SK-N-MC (cell line): Measurements from ENCODE around the gene PACS2.

Source experiments
- DNase-seq: peaks from one replicate; pipeline ENCODE4 v3.0.0-alpha.2; 2011; ENCODE audit warnings: low read depth, low spot score
- H3K27ac ChIP-seq: fragments of 200-600 bp; sonication (generic); 2 replicates; pipeline ENCODE4 v1.5.1; 2016; ENCODE audit warnings: mixed run types
- H3K36me3 ChIP-seq: fragments of 200-600 bp; sonication (generic); 2 replicates; pipeline ENCODE4 v1.6.1; 2017; ENCODE audit warnings: antibody characterized with exemption, low read length, mixed read lengths; ENCODE audit not compliant: insufficient read depth
- H3K4me3 ChIP-seq: fragments of 200-600 bp; sonication (generic); 2 replicates; pipeline ENCODE4 v1.5.1; 2016
- H3K9ac ChIP-seq: fragments of 200-600 bp; sonication (generic); 2 replicates; pipeline ENCODE4 v1.8.0; 2017; ENCODE audit warnings: mixed run types, mixed read lengths; ENCODE audit not compliant: insufficient read length
- H3K9me3 ChIP-seq: fragments of 200-600 bp; sonication (generic); 2 replicates; pipeline ENCODE4 v1.6.1; 2017; ENCODE audit warnings: low read depth, mild to moderate bottlenecking, antibody characterized with exemption, low read length, moderate library complexity, mixed read lengths
- EZH2 ChIP-seq: fragments of 200-600 bp; sonication (generic); IDR thresholded peaks from one replicate; pipeline ENCODE4 v1.6.1; 2017; ENCODE audit warnings: antibody characterized with exemption
- FOXP2 ChIP-seq: optimal IDR thresholded peaks from 2 replicates; pipeline ENCODE3; 2011; ENCODE audit warnings: mild to moderate bottlenecking, moderate library complexity; ENCODE audit not compliant: insufficient read depth; ENCODE audit errors: extremely low read length, control extremely low read depth
- POLR2AphosphoS5 ChIP-seq: IDR thresholded peaks from 2 replicates; pipeline ENCODE4 v1.6.1; 2012; ENCODE audit warnings: mild to moderate bottlenecking, low read depth, low read length, borderline replicate concordance

Gene PACS2

DNA sequence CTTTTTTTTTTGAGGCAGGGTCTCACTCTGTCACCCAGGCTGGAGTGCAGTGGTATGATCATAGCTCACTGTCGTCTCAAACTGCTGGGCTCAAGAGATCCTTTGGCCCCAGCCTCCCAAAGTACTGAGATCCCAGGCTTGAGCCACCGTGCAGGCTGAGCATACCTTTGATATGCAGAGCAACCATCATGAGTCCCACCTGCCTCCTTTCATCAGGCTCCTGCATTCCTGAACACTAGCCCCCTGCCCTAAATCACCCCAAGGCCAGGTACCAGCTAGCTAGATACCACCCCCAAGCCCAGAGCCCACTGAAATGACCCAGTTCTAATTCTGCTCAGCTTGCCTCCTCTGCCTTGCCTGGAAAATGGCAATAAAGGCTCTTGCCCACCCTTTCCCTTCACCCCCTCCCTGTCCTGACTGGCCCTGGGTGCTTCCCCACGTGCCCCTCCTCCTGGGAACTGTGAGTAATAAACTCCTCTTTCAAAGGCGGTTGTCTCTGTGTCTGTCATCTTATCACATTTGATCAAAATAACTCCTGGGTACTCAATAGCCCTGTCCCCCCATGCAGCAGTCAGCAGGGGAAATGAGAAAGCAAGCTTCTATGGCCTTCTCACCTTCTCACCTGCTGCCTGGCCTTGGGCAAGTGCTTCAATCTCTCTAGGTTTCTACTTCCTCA is 7.4 kb upstream of the PACS2 start:
- H3K9ac ChIP-seq, result no peak overlapping the region
- H3K9me3 ChIP-seq, result no peaks in the 10 kb centered on the region
- TF ChIP-seq FOXP2 (no peak), EZH2 (no peak)
- no peaks in the 10 kb centered on the region for H3K36me3 ChIP-seq
- no peak overlapping the region for H3K27ac ChIP-seq
- H3K4me3 ChIP-seq, result no peak overlapping the region
- DNase-seq, result no peak

- no peak for DNase-seq
- TF ChIP-seq FOXP2, result no peak
These were observed 5.2 kb upstream of the PACS2 start for GRCh38 chr14:105309371-105309770.

DNA sequence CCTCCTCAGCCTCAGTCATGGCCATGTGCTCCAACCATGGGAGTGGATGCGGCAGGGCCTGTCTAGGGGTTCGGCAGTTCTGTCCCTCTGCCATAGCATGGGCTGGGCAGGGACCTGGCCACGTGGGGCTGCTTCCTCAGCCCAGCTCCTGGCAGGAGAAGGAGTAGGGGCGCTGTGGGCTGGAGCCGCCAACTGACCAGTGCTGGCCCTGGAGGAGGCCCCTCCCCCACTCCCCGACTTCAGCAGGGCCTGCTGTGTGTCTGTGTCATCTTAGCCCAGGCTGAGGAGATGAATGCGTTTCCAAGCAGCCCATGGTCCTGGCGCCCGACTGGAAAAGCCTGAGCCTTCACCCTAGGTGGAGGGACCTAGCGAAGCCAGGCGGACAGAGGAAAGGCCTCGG is 2.7 kb upstream of the PACS2 start:
- no peak overlapping the region for H3K27ac ChIP-seq
- no peaks in the 10 kb centered on the region for H3K36me3 ChIP-seq
- DNase-seq, result no peak
- TF ChIP-seq FOXP2 (no peak), EZH2 (no peak), POLR2AphosphoS5 (no peak)
- H3K9ac ChIP-seq, result no peak overlapping the region
- no peaks in the 10 kb centered on the region for H3K9me3 ChIP-seq
- H3K4me3 ChIP-seq, result no peak overlapping the region

More at GRCh38 chr14:105309371-105309770, 5.2 kb upstream of the PACS2 start:
- H3K9ac ChIP-seq, result no peak overlapping the region
- H3K36me3 ChIP-seq, result no peaks in the 10 kb centered on the region
- H3K4me3 ChIP-seq, result no peak overlapping the region
- H3K27ac ChIP-seq, result no peak overlapping the region
- no peaks in the 10 kb centered on the region for H3K9me3 ChIP-seq

DNA sequence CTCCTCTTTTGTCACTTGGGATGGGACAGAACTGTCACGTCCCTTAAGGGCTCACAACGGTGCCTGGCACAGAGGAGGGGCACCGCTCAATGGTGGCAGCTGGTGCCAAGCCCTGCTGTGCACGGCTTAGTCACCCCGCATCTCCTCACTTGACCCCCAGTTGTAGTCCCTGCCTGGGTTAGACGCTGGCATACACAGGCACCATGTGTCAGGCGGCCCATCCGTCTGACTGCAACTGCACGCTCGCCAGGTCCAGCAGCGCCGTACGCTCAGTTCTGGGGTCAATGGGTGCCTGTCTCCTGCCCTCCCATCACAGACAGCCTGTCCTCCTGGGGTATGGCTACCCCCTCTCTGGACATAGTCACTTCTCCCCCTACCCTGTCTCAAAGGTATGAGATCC is 1.6 kb upstream of the PACS2 start:
- TF ChIP-seq FOXP2 (no peak), EZH2 (no peak), POLR2AphosphoS5 (no peak)
- DNase-seq, result no peak
- Histone ChIP-seq H3K9me3 (no peaks in the 10 kb centered on the region), H3K36me3 (no peaks in the 10 kb centered on the region), H3K4me3 (no peak overlapping the region), H3K9ac (no peak overlapping the region), H3K27ac (0 out of 2 replicates have a peak overlapping the region, but pooled peaks have one; percentile 60)

GRCh38 chr14:105313381-105314286 is 914 bp upstream of the PACS2 start:
- H3K9ac ChIP-seq, result peak overlapping the region; percentile 65
- peak overlapping the region; percentile 60 for H3K27ac ChIP-seq
- peak overlapping the region; percentile 70 for H3K4me3 ChIP-seq
- no peaks in the 10 kb centered on the region for H3K9me3 ChIP-seq
- TF ChIP-seq EZH2 (no peak), POLR2AphosphoS5 (no peak)
- no peak for DNase-seq
- H3K36me3 ChIP-seq, result no peaks in the 10 kb centered on the region

DNA sequence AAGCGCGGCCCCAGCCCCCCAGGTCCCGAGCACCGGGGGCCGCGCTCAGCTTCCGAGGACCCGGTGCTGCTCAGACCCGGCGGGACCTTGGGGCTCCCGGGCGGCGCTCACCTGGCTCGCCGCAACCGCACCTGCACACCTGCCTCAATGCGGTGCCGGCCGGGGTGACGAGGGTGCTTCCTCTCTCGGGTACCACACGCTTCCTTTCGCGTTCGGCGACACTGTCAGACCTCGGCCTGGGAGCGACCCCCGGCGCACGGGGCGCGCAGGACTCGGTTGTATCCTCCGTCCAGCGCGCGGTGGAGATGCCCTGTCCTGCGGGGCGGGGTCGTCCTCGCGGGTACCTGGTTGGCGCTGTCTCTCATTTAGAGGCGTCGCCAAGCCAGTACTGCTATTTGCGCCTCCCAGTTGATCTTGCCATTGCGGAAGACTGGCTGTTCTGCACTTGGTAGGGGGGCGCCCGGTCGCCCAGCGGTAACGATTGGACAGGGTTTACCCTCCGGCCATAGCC is 718 bp downstream of the PACS2 start:
- H3K36me3 ChIP-seq, result no peaks in the 10 kb centered on the region
- DNase-seq, result no peak
- TF ChIP-seq FOXP2 (no peak), EZH2 (no peak), POLR2AphosphoS5 (no peak)
- H3K9me3 ChIP-seq, result no peaks in the 10 kb centered on the region
- peak overlapping the region; percentile 87 for H3K4me3 ChIP-seq
- no peak overlapping the region for H3K27ac ChIP-seq
- peak overlapping the region; percentile 48 for H3K9ac ChIP-seq

DNA sequence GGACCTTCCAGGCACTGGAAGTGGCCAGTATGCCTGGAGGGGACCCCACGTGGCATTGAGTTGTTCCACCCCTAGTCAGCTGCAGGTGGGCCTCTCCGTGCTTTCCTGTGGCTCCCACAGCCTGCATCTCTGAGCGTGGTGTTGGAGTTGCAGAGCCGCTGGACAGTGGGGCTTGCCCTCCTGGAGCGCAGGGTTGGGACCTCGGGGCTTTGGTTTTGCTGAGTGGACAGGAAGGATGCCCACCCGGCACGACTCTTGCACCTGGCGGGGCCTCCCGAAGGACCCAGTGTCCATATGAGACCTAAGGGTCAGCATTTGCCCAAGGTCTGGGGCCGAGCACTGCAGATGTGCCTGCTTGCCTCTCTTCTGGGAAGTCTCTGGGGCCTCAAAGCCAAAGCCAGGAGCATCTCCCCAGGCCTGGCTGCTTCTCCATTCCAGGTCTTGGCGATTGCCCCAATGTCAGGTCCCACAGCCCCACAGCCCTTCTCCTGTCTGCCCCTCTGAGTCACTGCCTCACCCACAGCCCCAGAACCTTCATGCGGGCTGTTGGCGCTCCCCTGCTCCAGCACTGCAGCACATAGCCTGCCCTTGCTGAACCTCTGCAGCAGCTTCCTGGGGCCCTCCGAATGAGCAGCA is 1.5 kb downstream of the PACS2 start:
- Histone ChIP-seq H3K9ac (peak overlapping the region; percentile 48), H3K27ac (no peak overlapping the region), H3K4me3 (peak overlapping the region; percentile 87), H3K9me3 (no peaks in the 10 kb centered on the region), H3K36me3 (no peaks in the 10 kb centered on the region)
- no peak for DNase-seq
- TF ChIP-seq POLR2AphosphoS5 (no peak), FOXP2 (no peak), EZH2 (no peak)

- H3K9me3 ChIP-seq, result no peaks in the 10 kb centered on the region
- H3K4me3 ChIP-seq, result no peak overlapping the region
- H3K9ac ChIP-seq, result no peak overlapping the region
- no peaks in the 10 kb centered on the region for H3K36me3 ChIP-seq
- no peak for DNase-seq
- no peak for TF ChIP-seq FOXP2
- no peak for TF ChIP-seq EZH2
- no peak for TF ChIP-seq POLR2AphosphoS5
- no peak overlapping the region for H3K27ac ChIP-seq
These were observed 2.0 kb downstream of the PACS2 start for GRCh38 chr14:105316577-105316941.
